Peyer's patch (tissue), 4 donors: ENCODE data around the gene MREG.

Source experiments
- POLR2A ChIP-seq, 2 donors: fragments of 450-650 bp; IDR thresholded peaks; one replicate each; pipeline ENCODE4 v1.5.1; 2017; ENCODE audit warnings: antibody characterized with exemption in 2 of 2, mild to moderate bottlenecking in 2 of 2, moderate library complexity in 2 of 2
- TF ChIP-seq, protein P1 (sequence below), 6 experiments: fragments of 450-650 bp in 4 of 6; fragments of 200-600 bp in 2 of 6; sonication (generic) in 1 of 6; IDR thresholded peaks; one replicate each; pipeline ENCODE4 v1.5.1; 2017 to 2019; ENCODE audit warnings: antibody characterized with exemption in 6 of 6, mild to moderate bottlenecking in 3 of 6, moderate library complexity in 1 of 6

DNA sequence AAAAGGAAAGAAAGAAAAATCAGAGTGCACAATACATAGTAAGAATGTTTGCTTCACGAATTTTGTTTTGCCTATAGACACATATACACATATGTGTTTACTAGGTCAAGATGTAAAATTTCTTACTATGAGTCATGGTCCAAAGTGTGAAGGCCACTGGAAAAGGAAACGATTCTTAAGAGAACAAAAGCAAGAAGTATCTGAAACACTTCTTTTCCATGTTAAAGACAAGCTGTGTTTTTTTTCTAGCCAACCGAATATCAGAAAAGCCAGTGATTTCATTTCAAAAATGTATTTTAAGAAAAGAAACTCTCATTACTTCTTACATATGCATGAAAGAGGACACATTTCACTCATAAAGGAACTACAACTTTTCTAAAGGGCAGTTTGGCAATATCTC, 43.4 kb upstream of the MREG start:
- TF ChIP-seq, protein P1, sequence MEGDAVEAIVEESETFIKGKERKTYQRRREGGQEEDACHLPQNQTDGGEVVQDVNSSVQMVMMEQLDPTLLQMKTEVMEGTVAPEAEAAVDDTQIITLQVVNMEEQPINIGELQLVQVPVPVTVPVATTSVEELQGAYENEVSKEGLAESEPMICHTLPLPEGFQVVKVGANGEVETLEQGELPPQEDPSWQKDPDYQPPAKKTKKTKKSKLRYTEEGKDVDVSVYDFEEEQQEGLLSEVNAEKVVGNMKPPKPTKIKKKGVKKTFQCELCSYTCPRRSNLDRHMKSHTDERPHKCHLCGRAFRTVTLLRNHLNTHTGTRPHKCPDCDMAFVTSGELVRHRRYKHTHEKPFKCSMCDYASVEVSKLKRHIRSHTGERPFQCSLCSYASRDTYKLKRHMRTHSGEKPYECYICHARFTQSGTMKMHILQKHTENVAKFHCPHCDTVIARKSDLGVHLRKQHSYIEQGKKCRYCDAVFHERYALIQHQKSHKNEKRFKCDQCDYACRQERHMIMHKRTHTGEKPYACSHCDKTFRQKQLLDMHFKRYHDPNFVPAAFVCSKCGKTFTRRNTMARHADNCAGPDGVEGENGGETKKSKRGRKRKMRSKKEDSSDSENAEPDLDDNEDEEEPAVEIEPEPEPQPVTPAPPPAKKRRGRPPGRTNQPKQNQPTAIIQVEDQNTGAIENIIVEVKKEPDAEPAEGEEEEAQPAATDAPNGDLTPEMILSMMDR (IDR thresholded peaks at IDR 0.05) = no peak
- TF ChIP-seq POLR2A (IDR thresholded peaks at IDR 0.05) = no peak
